A673 (cell line): ENCODE results near the gene FAM170B. TPM values are rescaled to one million over a fixed set of nuclear protein-coding genes. Genes with fewer than 3 reads are reported as not detected.

ENCODE experiments used
- BruUV-seq: library from RNA; stranded (reverse); fragments of 400-500 nt; replicated peaks from 2 replicates; lab custom pipeline; 2021; lab: Mats Ljungman, UMichigan
- CTCF ChIA-PET: fragments of 300-600 bp; sonication (Branson Sonifier 250); formaldehyde crosslinking; loops from one replicate; lab custom pipeline; 2022; ENCODE audit warnings: antibody characterized with exemption; lab: Charles Lee
- POLR2A ChIA-PET: fragments of 300-600 bp; sonication (Branson Sonifier 250); formaldehyde crosslinking; loops from one replicate; lab custom pipeline; 2022; ENCODE audit warnings: antibody characterized with exemption; ENCODE audit not compliant: low non-redundant PET; lab: Charles Lee
- DNase-seq: peaks from one replicate; pipeline ENCODE4 v3.0.0-alpha.2; 2015; ENCODE audit warnings: low spot score
- H3K27ac ChIP-seq: fragments of 200-600 bp; sonication (generic); 2 replicates; pipeline ENCODE4 v1.5.1; 2016; ENCODE audit warnings: mixed run types, low read depth, mild to moderate bottlenecking, mixed read lengths, antibody characterized with exemption, low read length; ENCODE audit not compliant: poor library complexity, severe bottlenecking
- H3K27me3 ChIP-seq: fragments of 200-600 bp; sonication (generic); replicated peaks from 2 replicates; pipeline ENCODE4 v1.6.1; 2017; ENCODE audit warnings: mixed run types, low read depth, mild to moderate bottlenecking, mixed read lengths, antibody characterized with exemption, low read length; ENCODE audit not compliant: insufficient read depth, poor library complexity
- H3K36me3 ChIP-seq: fragments of 200-600 bp; sonication (generic); 2 replicates; pipeline ENCODE4 v1.6.1; 2016; ENCODE audit warnings: mixed run types, mild to moderate bottlenecking, mixed read lengths, antibody characterized with exemption, low read length; ENCODE audit not compliant: insufficient read depth, poor library complexity, severe bottlenecking
- H3K4me1 ChIP-seq: fragments of 200-600 bp; sonication (generic); 2 replicates; pipeline ENCODE4 v1.6.1; 2017; ENCODE audit warnings: mixed run types, mild to moderate bottlenecking, mixed read lengths, antibody characterized with exemption, low read length; ENCODE audit not compliant: insufficient read depth, poor library complexity, severe bottlenecking
- H3K4me3 ChIP-seq: fragments of 200-600 bp; sonication (generic); 2 replicates; pipeline ENCODE4 v1.5.1; 2016; ENCODE audit warnings: low read depth, mixed run types, mild to moderate bottlenecking, mixed read lengths, low read length; ENCODE audit not compliant: poor library complexity, severe bottlenecking
- H3K9me3 ChIP-seq: fragments of 200-600 bp; sonication (generic); 2 replicates; pipeline ENCODE4 v1.6.1; 2016; ENCODE audit warnings: mixed run types, low read depth, mild to moderate bottlenecking, mixed read lengths, antibody characterized with exemption, low read length; ENCODE audit not compliant: poor library complexity, severe bottlenecking
- CTCF ChIP-seq: fragments of 300-800, 200-600 bp; sonication (generic); conservative IDR thresholded peaks from 2 replicates; pipeline ENCODE4 v1.5.1; 2017; ENCODE audit warnings: low read depth, mild to moderate bottlenecking, antibody characterized with exemption, low read length, moderate library complexity, mixed read lengths
- EZH2 ChIP-seq: fragments of 200-600 bp; sonication (generic); IDR thresholded peaks from 2 replicates; pipeline ENCODE4 v1.6.1; 2017; ENCODE audit warnings: borderline replicate concordance, low read depth, mild to moderate bottlenecking, mixed read lengths, antibody characterized with exemption, low read length; ENCODE audit not compliant: poor library complexity, severe bottlenecking
- intact Hi-C: fragments of 100-400 bp; cut with micrococcal nuclease; formaldehyde crosslinking; loops from one replicate; pipeline ENCODE4 v1.10.0; 2022; ENCODE audit not compliant: unreplicated experiment
- total RNA-seq: library from RNA; stranded (reverse); gene quantifications from 2 replicates; pipeline ENCODE4 v1.2.3, GENCODE V29; 2021

FAM170B gene
- total RNA-seq, 1 experiment from 2014 or later, result not detected

GRCh38 chr10:49107887-49108267 is 25.9 kb downstream of the FAM170B start:
- BruUV-seq, result no TSS peak
- peaks cover 6% of the 10 kb centered on the region for H3K27me3 ChIP-seq
- no peaks in the 10 kb centered on the region for H3K4me1 ChIP-seq
- no peaks in the 10 kb centered on the region for H3K36me3 ChIP-seq
- CTCF ChIA-PET, result no interaction called here
- no peak overlapping the region for H3K4me3 ChIP-seq
- DNase-seq, result no peak
- POLR2A ChIA-PET, result no interaction called here
- no peak for TF ChIP-seq EZH2
- no peak for TF ChIP-seq CTCF
- no peak overlapping the region for H3K27ac ChIP-seq
- H3K9me3 ChIP-seq, result no peaks in the 10 kb centered on the region
- intact Hi-C loops, result no loop called here

GRCh38 chr10:49107111-49107886 is 26.5 kb downstream of the FAM170B start:
- CTCF ChIA-PET, result no interaction called here
- no peaks in the 10 kb centered on the region for H3K9me3 ChIP-seq

GRCh38 chr10:49106451-49106850 is 27.4 kb downstream of the FAM170B start:
- Histone ChIP-seq H3K4me1 (no peaks in the 10 kb centered on the region), H3K4me3 (no peak overlapping the region), H3K27me3 (peaks cover 3% of the 10 kb centered on the region), H3K9me3 (no peaks in the 10 kb centered on the region), H3K27ac (no peak overlapping the region), H3K36me3 (no peaks in the 10 kb centered on the region)
- TF ChIP-seq EZH2, result no peak
- TF ChIP-seq CTCF, result no peak
- no peak for DNase-seq
- POLR2A ChIA-PET, result no interaction called here
- no TSS peak for BruUV-seq
- intact Hi-C loops, result no loop called here
- CTCF ChIA-PET, result no interaction called here

More at GRCh38 chr10:49107111-49107886, 26.5 kb downstream of the FAM170B start:
- Histone ChIP-seq H3K27ac (no peak overlapping the region), H3K4me3 (no peak overlapping the region), H3K36me3 (no peaks in the 10 kb centered on the region), H3K27me3 (peaks cover 3% of the 10 kb centered on the region), H3K4me1 (no peaks in the 10 kb centered on the region)
- BruUV-seq, result no TSS peak
- no peak for DNase-seq
- POLR2A ChIA-PET, result no interaction called here
- TF ChIP-seq CTCF, result no peak
- TF ChIP-seq EZH2, result no peak
- intact Hi-C loops, result no loop called here
